Transverse colon (tissue), 4 donors: ENCODE results near the gene KLHDC9. TPM values are rescaled to one million over a fixed set of nuclear protein-coding genes. Genes with fewer than 3 reads are reported as not detected.

ENCODE experiments used
- DNase-seq: peaks from one replicate; pipeline ENCODE4 v3.0.0-alpha.2; 2019
- H3K27ac ChIP-seq, 4 donors: fragments of 200-600 bp; sonication (generic); 2 replicates each; pipeline ENCODE4 v1.5.1; 2016 to 2018; ENCODE audit warnings: inconsistent platforms in 4 of 4
- H3K27me3 ChIP-seq: fragments of 200-600 bp; sonication (generic); 2 replicates; pipeline ENCODE4 v1.5.1; 2017; ENCODE audit warnings: inconsistent platforms
- H3K36me3 ChIP-seq, 4 donors: fragments of 200-600 bp; sonication (generic); 2 replicates each; pipeline ENCODE4 v1.5.1; 2017 to 2019; ENCODE audit warnings: inconsistent platforms in 4 of 4
- H3K4me1 ChIP-seq, 4 donors: fragments of 200-600 bp; sonication (generic); 2 replicates each; pipeline ENCODE4 v1.5.1; 2017 to 2020; ENCODE audit warnings: inconsistent platforms in 4 of 4
- H3K4me3 ChIP-seq, 4 donors: fragments of 200-600 bp; sonication (generic); 1 replicate in 1 of 4; 2 replicates in 3 of 4; pipeline versions ENCODE4 v1.5.1 to v1.6.1; 2017 to 2019; ENCODE audit warnings: inconsistent platforms in 4 of 4
- H3K9me3 ChIP-seq, 2 donors: fragments of 200-600 bp; sonication (generic); 2 replicates each; pipeline ENCODE4 v1.5.1; 2017 to 2019; ENCODE audit warnings: inconsistent platforms in 2 of 2
- EP300 ChIP-seq: sonication (generic); formaldehyde crosslinking; IDR thresholded peaks from one replicate; pipeline ENCODE4 v1.6.1; 2017; ENCODE audit warnings: antibody characterized with exemption, low read depth
- POLR2A ChIP-seq: fragments of 450-650 bp; IDR thresholded peaks from one replicate; pipeline ENCODE4 v1.6.1; 2016; ENCODE audit warnings: antibody characterized with exemption, mild to moderate bottlenecking, moderate library complexity
- POLR2AphosphoS5 ChIP-seq, 3 donors: sonication (generic); formaldehyde crosslinking; IDR thresholded peaks; one replicate each; pipeline ENCODE4 v1.6.1; 2016; ENCODE audit warnings: antibody characterized with exemption in 3 of 3
- WGBS, 2 donors: methylation state at CpG; one replicate each; pipeline ENCODE4 v1.1.5; 2018; ENCODE audit warnings: low coverage in 1 of 2; 5-methylcytosine and 5-hydroxymethylcytosine counted together
- in situ Hi-C, 4 donors: fragments of 200-750 bp; cut with MboI; loops; one replicate each; pipeline versions ENCODE4 v1.15.0 to v1.15.1; 2017; ENCODE audit warnings: low sequenced_read_pairs in 3 of 4, low pct_ligation_motif_present in 1 of 4, low pct_unique_long_range_greater_than_20kb in 1 of 4
- intact Hi-C: fragments of 100-400 bp; cut with DNase I; formaldehyde crosslinking; loops from one replicate; pipeline ENCODE4 v1.15.1; 2023; ENCODE audit warnings: low total_unique reads
- total RNA-seq, 4 donors: library from RNA; depleted of rRNA; stranded (reverse); fragments of >200 nt; gene quantifications; one replicate each; pipeline ENCODE4 v1.1.0, GENCODE V29; 2016
- TF ChIP-seq, protein P1 (sequence below), 5 experiments: fragments of 200-600 bp in 3 of 5; fragments of 450-650 bp in 2 of 5; sonication (generic) in 3 of 5; IDR thresholded peaks; 1 replicate in 2 of 5; 2 replicates in 3 of 5; pipeline ENCODE4 v1.5.1; 2016 to 2017; ENCODE audit warnings: antibody characterized with exemption in 5 of 5, inconsistent platforms in 3 of 5, mild to moderate bottlenecking in 2 of 5, moderate library complexity in 1 of 5

Gene KLHDC9
- 10 to 100 TPM in 1 of 4 donors, 1 to 10 TPM in 1, under 1 TPM in 1, not detected in 1; 0.80 to 16.9 (median 8.7) TPM for total RNA-seq

DNA sequence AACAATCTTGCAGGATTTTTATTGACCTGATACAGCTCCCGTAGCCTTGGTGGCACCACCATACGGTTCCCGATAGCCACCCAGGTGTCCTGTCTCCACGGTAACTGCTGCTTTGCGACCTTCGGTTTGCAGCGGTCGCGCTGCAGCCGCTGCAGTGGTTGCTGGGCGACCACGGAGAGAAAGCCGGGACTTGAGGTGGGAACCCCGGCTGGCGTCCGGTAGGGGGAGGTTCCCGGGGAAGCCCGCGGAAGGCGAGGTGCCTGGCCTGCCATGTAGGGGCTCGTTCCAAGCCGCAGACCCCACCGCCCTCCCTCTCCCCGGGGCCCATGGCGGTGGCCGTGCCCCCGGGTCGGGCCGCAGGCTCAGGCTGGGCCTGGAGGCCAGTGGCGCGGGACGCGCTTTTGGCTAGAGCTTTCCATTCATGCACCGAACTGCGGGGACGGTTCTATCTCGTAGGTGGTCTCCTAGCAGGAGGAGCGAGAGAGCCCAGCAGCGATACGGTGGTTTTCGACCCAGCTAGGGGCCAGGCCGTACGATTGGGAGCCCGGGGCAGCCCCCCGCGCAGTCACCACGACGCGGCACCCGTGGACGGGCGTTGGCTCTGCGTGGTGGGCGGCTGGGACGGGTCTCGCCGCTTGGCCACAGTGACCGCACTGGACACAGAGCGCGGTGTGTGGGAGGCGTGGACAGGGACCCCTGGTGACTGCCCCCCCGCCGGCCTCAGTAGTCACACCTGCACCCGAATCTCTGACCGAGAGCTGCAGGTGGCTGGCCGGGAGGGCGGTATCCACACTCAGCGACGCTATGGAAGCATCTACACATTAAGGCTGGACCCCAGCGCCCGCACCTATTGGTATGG lies at the start of gene KLHDC9:
Gene KLHDC9, plus strand, starts transcription at position 152 of the 859 bp plus-strand sequence. Its CDS starts 175 bp downstream, at position 327.
- 4% methylated on average over 54 of the region's 71 CpGs; no CpG with 5 or more reads in 1 of the 2 donors for WGBS, 2 donors
- TF ChIP-seq, protein P1, sequence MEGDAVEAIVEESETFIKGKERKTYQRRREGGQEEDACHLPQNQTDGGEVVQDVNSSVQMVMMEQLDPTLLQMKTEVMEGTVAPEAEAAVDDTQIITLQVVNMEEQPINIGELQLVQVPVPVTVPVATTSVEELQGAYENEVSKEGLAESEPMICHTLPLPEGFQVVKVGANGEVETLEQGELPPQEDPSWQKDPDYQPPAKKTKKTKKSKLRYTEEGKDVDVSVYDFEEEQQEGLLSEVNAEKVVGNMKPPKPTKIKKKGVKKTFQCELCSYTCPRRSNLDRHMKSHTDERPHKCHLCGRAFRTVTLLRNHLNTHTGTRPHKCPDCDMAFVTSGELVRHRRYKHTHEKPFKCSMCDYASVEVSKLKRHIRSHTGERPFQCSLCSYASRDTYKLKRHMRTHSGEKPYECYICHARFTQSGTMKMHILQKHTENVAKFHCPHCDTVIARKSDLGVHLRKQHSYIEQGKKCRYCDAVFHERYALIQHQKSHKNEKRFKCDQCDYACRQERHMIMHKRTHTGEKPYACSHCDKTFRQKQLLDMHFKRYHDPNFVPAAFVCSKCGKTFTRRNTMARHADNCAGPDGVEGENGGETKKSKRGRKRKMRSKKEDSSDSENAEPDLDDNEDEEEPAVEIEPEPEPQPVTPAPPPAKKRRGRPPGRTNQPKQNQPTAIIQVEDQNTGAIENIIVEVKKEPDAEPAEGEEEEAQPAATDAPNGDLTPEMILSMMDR (IDR thresholded peaks at IDR 0.05): peak in 1 of 5 experiments; percentile 26
- no peak for TF ChIP-seq POLR2A
- TF ChIP-seq POLR2AphosphoS5 (IDR thresholded peaks at IDR 0.05): peak in 1 of 3 donors; percentile 40
- TF ChIP-seq EP300: no peak
- Histone ChIP-seq H3K27me3 (no peaks in the 10 kb centered on the region), H3K9me3 (no peaks in the 10 kb centered on the region), H3K36me3 (peaks cover 0 to 9% (median 6%) of the 10 kb centered on the region in 4 donors), H3K4me3 (peak within 1 kb of the TSS; percentile 51 to 75 (median 61)), H3K4me1 (peaks cover 6 to 20% (median 9%) of the 10 kb centered on the region in 4 donors), H3K27ac (peak within 1 kb of the TSS; percentile 66 to 88 (median 76))
- peak; percentile 91 for DNase-seq
- in situ Hi-C loops: loop anchor here in 3 of 4 donors (5.0 to 25.0 kb wide), 3 partner anchors 101 to 261 kb away; no protein-coding TSS in a partner anchor
- intact Hi-C loops: loop anchor here (5.0 kb wide), 1 partner anchor 101 kb away; no protein-coding TSS in a partner anchor

DNA sequence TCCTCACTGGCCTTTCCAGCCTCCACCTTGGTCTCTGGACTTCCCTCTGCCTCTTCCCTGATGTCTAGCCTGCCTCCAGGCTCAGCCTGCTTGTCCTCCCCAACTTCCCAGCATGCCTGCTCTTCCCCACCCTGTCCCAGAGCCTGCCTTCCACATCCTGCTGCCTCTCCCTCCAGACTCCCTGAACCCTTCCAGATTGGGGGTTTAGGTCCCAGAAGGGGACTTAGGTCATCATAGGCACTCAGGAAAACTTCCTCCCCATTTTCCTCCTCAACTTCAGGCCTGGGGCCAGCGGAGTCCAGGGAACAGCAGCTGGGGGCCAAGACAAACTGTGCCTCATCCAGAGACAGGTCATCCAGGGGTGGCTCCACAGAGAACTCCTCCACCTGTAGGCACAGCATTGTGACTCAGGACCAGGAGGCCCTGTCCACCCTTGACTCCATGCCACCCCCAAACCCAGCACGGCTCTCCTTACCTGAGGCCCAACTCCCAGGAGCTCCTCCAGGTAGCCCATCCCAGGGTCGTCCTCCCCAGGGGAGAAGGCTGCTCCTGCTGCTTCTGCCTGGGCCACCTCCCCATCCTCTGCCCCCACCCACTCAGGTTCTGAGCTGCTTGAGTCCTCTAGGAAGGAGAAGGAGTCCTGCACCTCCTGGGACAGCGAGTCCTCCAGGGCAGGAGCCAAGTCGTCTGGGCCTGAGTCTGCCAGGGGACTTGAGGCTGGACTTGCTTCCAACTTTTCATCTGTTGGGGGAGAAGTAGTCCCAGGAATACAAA lies 49.0 kb upstream of the KLHDC9 start:
- no peak for DNase-seq
- Histone ChIP-seq H3K9me3 (no peaks in the 10 kb centered on the region), H3K4me1 (peaks cover 2 to 15% (median 11%) of the 10 kb centered on the region in 4 donors), H3K36me3 (no peaks in the 10 kb centered on the region), H3K4me3 (no peak overlapping the region), H3K27me3 (no peaks in the 10 kb centered on the region), H3K27ac (no peak overlapping the region)
- WGBS, 2 donors: 92% methylated on average over 5 of the region's 5 CpGs; no CpG with 5 or more reads in 1 of the 2 donors
- intact Hi-C loops: no loop called here
- in situ Hi-C loops: no loop called here
- no peak for TF ChIP-seq POLR2AphosphoS5 (IDR thresholded peaks at IDR 0.05)
- no peak for TF ChIP-seq EP300
- no peak for TF ChIP-seq POLR2A
- TF ChIP-seq, protein P1 (IDR thresholded peaks at IDR 0.05): no peak

- H3K27me3 ChIP-seq: no peaks in the 10 kb centered on the region
- H3K27ac ChIP-seq: no peak overlapping the region
- no peak overlapping the region for H3K4me3 ChIP-seq
- in situ Hi-C loops: loop anchor here in 1 of 4 donors (25.0 kb wide), 1 partner anchor 686 kb away; the partner anchor contains the start of gene DUSP12
- intact Hi-C loops: no loop called here
- TF ChIP-seq EP300 (no peak), POLR2AphosphoS5 (IDR thresholded peaks at IDR 0.05) (no peak), POLR2A (no peak)
- TF ChIP-seq, protein P1 (IDR thresholded peaks at IDR 0.05): no peak
- no peaks in the 10 kb centered on the region for H3K36me3 ChIP-seq
- no peak for DNase-seq
- WGBS, 2 donors: 91% methylated on average over 10 of the region's 10 CpGs; no CpG with 5 or more reads in 1 of the 2 donors
- peaks cover 0 to 9% (median 5%) of the 10 kb centered on the region in 4 donors for H3K4me1 ChIP-seq
- no peaks in the 10 kb centered on the region for H3K9me3 ChIP-seq
Observed at GRCh38 chr1:161051219-161051618, 46.9 kb upstream of the KLHDC9 start.
